ENCODE results near the gene ZW10. TPM values are rescaled to one million over a fixed set of nuclear protein-coding genes. Genes with fewer than 3 reads are reported as not detected.

The ZW10 gene
- total and polyA plus RNA-seq, 2 of the 13 experiments (the other 11 are each of a cell fraction or from before 2014, with no cell fraction given): 5.8 to 31.3 TPM

DNA sequence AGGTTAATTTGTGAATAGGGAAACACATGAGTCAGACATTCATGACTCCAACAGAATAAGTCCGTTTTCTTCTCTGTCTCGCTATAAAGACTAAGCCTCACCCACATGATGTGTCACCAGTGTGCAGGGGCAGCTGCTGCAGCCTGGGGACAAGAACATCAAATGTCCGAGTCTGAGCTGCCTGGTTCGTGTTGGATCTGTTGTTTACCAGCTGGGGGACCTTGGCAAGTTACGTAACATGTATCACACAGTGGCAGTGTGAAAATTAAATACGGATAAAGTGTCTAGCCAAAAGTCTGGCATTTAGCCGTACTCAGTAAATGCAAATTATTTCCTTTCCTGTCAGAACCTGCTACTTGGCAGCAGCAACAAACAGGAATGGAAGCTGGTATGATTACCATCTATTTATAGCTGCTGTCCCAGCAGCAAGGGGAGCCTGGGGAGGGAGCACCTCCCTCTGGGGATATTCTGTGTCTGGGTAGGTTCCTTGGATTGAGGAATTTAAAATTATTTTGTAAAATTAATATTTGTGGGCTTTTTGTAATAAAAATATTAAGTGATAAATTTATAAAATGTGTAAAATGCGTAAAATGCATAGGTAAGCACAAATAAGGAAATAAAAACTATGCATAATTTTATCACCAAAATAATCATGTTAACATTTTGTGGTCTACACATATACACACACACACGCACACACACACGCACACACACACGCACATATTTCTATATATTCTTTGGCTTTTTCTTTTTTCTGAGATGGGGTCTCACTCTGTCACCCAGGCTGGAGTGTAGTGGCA is 4.8 kb upstream of the ZW10 start:
- no peaks in the 10 kb centered on the region for H3K9me3 ChIP-seq (ENCODE audit: low read length)
- no peaks in the 10 kb centered on the region for H4K20me1 ChIP-seq (ENCODE audit: insufficient read depth, low read length)
- in situ Hi-C loops (cut with HindIII; ENCODE audit: extremely low pct_ligation_motif_present, low pct_unique_long_range_greater_than_20kb): no loop called here
- no peak overlapping the region for H2AFZ ChIP-seq (ENCODE audit: low read length)
- no peaks in the 10 kb centered on the region for H3K36me3 ChIP-seq (replicated peaks in 1 of 2; ENCODE audit: control insufficient read depth in 1 of 2, insufficient read depth in 2 of 2, low read length in 2 of 2)
- intact Hi-C loops (cut with micrococcal nuclease; ENCODE audit: unreplicated experiment): no loop called here
- no peak overlapping the region for H3K27ac ChIP-seq (ENCODE audit: extremely low read length, insufficient read depth, low read length)
- no peak overlapping the region for H3K9ac ChIP-seq (ENCODE audit: insufficient read depth, low read depth, low read length)
- H3K27me3 ChIP-seq (ENCODE audit: control insufficient read depth in 1 of 2, insufficient read depth in 2 of 2, low read length in 2 of 2): peaks cover 0 to 8% of the 10 kb centered on the region in 2 experiments; a peak in 2 of 5 replicates
- DNase-seq (ENCODE audit: low spot score) (peak; percentile 40), FAIRE-seq (no peak), ATAC-seq (peak; percentile 12; the same call in 2 of the 3 replicates)
- CTCF ChIA-PET (ENCODE audit: low intra/inter-chr PET ratio, low total read pairs): no interaction called here
- peaks cover 7% of the 10 kb centered on the region; the same call in 1 of the 2 replicates for H3K4me1 ChIP-seq (ENCODE audit: insufficient read depth, low read length)
- peak overlapping the region; percentile 46 for H3K4me2 ChIP-seq (ENCODE audit: low read depth, low read length)
- BruUV-seq (replicated peaks): no TSS peak
- peaks cover 1% of the 10 kb centered on the region for H3K79me2 ChIP-seq (ENCODE audit: insufficient read depth, low read length)
- 28% methylated on average over 11 of the region's 11 CpGs for WGBS (ENCODE audit: low lambda C conversion rate)
- POLR2A ChIA-PET: no interaction called here
- H3K4me3 ChIP-seq (replicated peaks in 1 of 3; ENCODE audit: insufficient read depth in 1 of 3, low read depth in 2 of 3, low read length in 3 of 3): peak overlapping the region in 1 of 3 experiments; percentile 8; a peak in 2 of 6 replicates
- TF ChIP-seq FOSL2 (CRISPR knock-in tag; IDR thresholded peaks at IDR 0.05) (peak; percentile 27; the same call in 1 of the 2 replicates), SAP130 (CRISPR knock-in tag; IDR thresholded peaks at IDR 0.05; ENCODE audit: low read depth) (peak; percentile 53), MAFK (conservative IDR thresholded peaks at IDR 0.05 in 1 of 2, IDR thresholded peaks at IDR 0.05 in 1 of 2; ENCODE audit: low read length in 2 of 2) (peak; percentile 57 to 90; a peak in 3 of 4 replicates), BORCS8-MEF2B (CRISPR knock-in tag; IDR thresholded peaks at IDR 0.05) (no peak), FOXA1 (IDR thresholded peaks at IDR 0.05) (no peak), FOXA1 (CRISPR knock-in tag; IDR thresholded peaks at IDR 0.05) (peak; percentile 57), SNAI1 (CRISPR knock-in tag; IDR thresholded peaks at IDR 0.05; ENCODE audit: borderline replicate concordance) (no peak), ZNF75D (CRISPR knock-in tag; IDR thresholded peaks at IDR 0.05; ENCODE audit: borderline replicate concordance) (no peak), FOXO1 (CRISPR knock-in tag; IDR thresholded peaks at IDR 0.05) (peak; percentile 73; the same call in 1 of the 2 replicates), ZFP36L1 (CRISPR knock-in tag; IDR thresholded peaks at IDR 0.05) (0 out of 2 replicates have a peak, but pooled peaks have one; percentile 41), FOXK1 (CRISPR knock-in tag; IDR thresholded peaks at IDR 0.05; ENCODE audit: borderline replicate concordance, low read depth) (peak; percentile 42; the same call in 1 of the 2 replicates), ZNF709 (CRISPR knock-in tag; IDR thresholded peaks at IDR 0.05) (no peak), FOXA3 (CRISPR knock-in tag; IDR thresholded peaks at IDR 0.05) (peak; percentile 60)
- TF ChIP-seq, protein P1, sequence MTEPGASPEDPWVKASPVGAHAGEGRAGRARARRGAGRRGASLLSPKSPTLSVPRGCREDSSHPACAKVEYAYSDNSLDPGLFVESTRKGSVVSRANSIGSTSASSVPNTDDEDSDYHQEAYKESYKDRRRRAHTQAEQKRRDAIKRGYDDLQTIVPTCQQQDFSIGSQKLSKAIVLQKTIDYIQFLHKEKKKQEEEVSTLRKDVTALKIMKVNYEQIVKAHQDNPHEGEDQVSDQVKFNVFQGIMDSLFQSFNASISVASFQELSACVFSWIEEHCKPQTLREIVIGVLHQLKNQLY (CRISPR knock-in tag; IDR thresholded peaks at IDR 0.05): no peak
- TF ChIP-seq, protein P2, sequence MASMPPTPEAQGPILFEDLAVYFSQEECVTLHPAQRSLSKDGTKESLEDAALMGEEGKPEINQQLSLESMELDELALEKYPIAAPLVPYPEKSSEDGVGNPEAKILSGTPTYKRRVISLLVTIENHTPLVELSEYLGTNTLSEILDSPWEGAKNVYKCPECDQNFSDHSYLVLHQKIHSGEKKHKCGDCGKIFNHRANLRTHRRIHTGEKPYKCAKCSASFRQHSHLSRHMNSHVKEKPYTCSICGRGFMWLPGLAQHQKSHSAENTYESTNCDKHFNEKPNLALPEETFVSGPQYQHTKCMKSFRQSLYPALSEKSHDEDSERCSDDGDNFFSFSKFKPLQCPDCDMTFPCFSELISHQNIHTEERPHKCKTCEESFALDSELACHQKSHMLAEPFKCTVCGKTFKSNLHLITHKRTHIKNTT (CRISPR knock-in tag; IDR thresholded peaks at IDR 0.05): no peak
- TF ChIP-seq, protein P3, sequence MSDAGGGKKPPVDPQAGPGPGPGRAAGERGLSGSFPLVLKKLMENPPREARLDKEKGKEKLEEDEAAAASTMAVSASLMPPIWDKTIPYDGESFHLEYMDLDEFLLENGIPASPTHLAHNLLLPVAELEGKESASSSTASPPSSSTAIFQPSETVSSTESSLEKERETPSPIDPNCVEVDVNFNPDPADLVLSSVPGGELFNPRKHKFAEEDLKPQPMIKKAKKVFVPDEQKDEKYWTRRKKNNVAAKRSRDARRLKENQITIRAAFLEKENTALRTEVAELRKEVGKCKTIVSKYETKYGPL (CRISPR knock-in tag; IDR thresholded peaks at IDR 0.05): peak; percentile 34; the same call in 1 of the 2 replicates
- TF ChIP-seq, protein P4, sequence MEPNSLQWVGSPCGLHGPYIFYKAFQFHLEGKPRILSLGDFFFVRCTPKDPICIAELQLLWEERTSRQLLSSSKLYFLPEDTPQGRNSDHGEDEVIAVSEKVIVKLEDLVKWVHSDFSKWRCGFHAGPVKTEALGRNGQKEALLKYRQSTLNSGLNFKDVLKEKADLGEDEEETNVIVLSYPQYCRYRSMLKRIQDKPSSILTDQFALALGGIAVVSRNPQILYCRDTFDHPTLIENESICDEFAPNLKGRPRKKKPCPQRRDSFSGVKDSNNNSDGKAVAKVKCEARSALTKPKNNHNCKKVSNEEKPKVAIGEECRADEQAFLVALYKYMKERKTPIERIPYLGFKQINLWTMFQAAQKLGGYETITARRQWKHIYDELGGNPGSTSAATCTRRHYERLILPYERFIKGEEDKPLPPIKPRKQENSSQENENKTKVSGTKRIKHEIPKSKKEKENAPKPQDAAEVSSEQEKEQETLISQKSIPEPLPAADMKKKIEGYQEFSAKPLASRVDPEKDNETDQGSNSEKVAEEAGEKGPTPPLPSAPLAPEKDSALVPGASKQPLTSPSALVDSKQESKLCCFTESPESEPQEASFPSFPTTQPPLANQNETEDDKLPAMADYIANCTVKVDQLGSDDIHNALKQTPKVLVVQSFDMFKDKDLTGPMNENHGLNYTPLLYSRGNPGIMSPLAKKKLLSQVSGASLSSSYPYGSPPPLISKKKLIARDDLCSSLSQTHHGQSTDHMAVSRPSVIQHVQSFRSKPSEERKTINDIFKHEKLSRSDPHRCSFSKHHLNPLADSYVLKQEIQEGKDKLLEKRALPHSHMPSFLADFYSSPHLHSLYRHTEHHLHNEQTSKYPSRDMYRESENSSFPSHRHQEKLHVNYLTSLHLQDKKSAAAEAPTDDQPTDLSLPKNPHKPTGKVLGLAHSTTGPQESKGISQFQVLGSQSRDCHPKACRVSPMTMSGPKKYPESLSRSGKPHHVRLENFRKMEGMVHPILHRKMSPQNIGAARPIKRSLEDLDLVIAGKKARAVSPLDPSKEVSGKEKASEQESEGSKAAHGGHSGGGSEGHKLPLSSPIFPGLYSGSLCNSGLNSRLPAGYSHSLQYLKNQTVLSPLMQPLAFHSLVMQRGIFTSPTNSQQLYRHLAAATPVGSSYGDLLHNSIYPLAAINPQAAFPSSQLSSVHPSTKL (CRISPR knock-in tag; IDR thresholded peaks at IDR 0.05): 0 out of 2 replicates have a peak, but pooled peaks have one; percentile 29

Data from HepG2 (cell line).